PC-3 (cell line): Measurements from ENCODE around the gene TAF1A. TPM values are rescaled to one million over a fixed set of nuclear protein-coding genes. Genes with fewer than 3 reads are reported as not detected.

Experiments
- ATAC-seq: fragments of 200-7000 bp; cut with Tn5 transposase; 2 replicates; pipeline ENCODE4 v1.9.1; 2020; ENCODE audit warnings: mild to moderate bottlenecking, moderate library complexity
- BruUV-seq: library from RNA; stranded (reverse); fragments of 400-500 nt; replicated peaks from 2 replicates; lab custom pipeline; 2021; lab: Mats Ljungman, UMichigan
- CTCF ChIA-PET: fragments of 300-600 bp; sonication (Branson Sonifier 250); formaldehyde crosslinking; loops from one replicate; lab custom pipeline; 2022; ENCODE audit warnings: antibody characterized with exemption; lab: Charles Lee
- POLR2A ChIA-PET: fragments of 300-600 bp; sonication (Branson Sonifier 250); formaldehyde crosslinking; loops from one replicate; lab custom pipeline; 2022; ENCODE audit warnings: antibody characterized with exemption; ENCODE audit not compliant: unreplicated experiment; lab: Charles Lee
- DNase-seq: peaks from one replicate; pipeline ENCODE4 v3.0.0-alpha.2; 2015
- H2AFZ ChIP-seq: fragments of 300-600 bp; sonication (generic); 2 replicates; pipeline ENCODE4 v1.6.0; 2016; ENCODE audit warnings: antibody characterized with exemption, low read length
- H3F3A ChIP-seq: fragments of 300-600 bp; sonication (generic); one replicate; pipeline ENCODE4 v1.6.0; 2017; ENCODE audit warnings: antibody characterized with exemption, low read length, control low read depth, mild to moderate bottlenecking; ENCODE audit not compliant: unreplicated experiment
- H3K27ac ChIP-seq: fragments of 300-600 bp; sonication (generic); 2 replicates; pipeline ENCODE4 v1.5.1; 2016; ENCODE audit warnings: mild to moderate bottlenecking, low read length
- H3K27me3 ChIP-seq: fragments of 300-600 bp; sonication (generic); 2 replicates; pipeline ENCODE4 v1.6.1; 2016; ENCODE audit warnings: low read length, mixed read lengths
- H3K36me3 ChIP-seq: fragments of 300-600 bp; sonication (generic); 2 replicates; pipeline ENCODE4 v1.6.1; 2016; ENCODE audit warnings: low read depth, mixed run types, low read length, mixed read lengths
- H3K4me1 ChIP-seq: fragments of 300-600 bp; sonication (generic); 2 replicates; pipeline ENCODE4 v1.5.1; 2016; ENCODE audit warnings: low read length; ENCODE audit not compliant: insufficient read depth
- H3K4me2 ChIP-seq: fragments of 300-600 bp; sonication (generic); 2 replicates; pipeline ENCODE4 v1.6.0; 2016; ENCODE audit warnings: low read length
- H3K4me3 ChIP-seq: fragments of 300-600 bp; sonication (generic); 2 replicates; pipeline ENCODE4 v1.5.1; 2016; ENCODE audit warnings: mild to moderate bottlenecking, low read length, mixed read lengths
- H3K79me2 ChIP-seq: fragments of 300-600 bp; sonication (generic); 2 replicates; pipeline ENCODE4 v1.6.1; 2017; ENCODE audit warnings: low read length, mixed read lengths
- H3K9ac ChIP-seq: fragments of 300-600 bp; sonication (generic); 2 replicates; pipeline ENCODE4 v1.6.0; 2016; ENCODE audit warnings: mild to moderate bottlenecking, low read length
- H3K9me2 ChIP-seq: fragments of 300-600 bp; sonication (generic); replicated peaks from 2 replicates; pipeline ENCODE4 v1.6.1; 2016; ENCODE audit warnings: mixed run types, low read length, mixed read lengths
- H3K9me3 ChIP-seq: fragments of 300-600 bp; sonication (generic); 2 replicates; pipeline ENCODE4 v1.6.1; 2016; ENCODE audit warnings: low read length, mixed read lengths
- H4K20me1 ChIP-seq: fragments of 300-600 bp; sonication (generic); 2 replicates; pipeline ENCODE4 v1.6.1; 2016; ENCODE audit warnings: low read length, mixed read lengths
- CTCF ChIP-seq: fragments of 300-600 bp; sonication (generic); conservative IDR thresholded peaks from 2 replicates; pipeline ENCODE4 v1.5.1; 2017; ENCODE audit warnings: antibody characterized with exemption, low read depth, mild to moderate bottlenecking, low read length
- EZH2 ChIP-seq: fragments of 300-600 bp; sonication (generic); IDR thresholded peaks from one replicate; pipeline ENCODE4 v1.6.1; 2017; ENCODE audit warnings: antibody characterized with exemption, mild to moderate bottlenecking, low read length; ENCODE audit not compliant: unreplicated experiment
- EZH2phosphoT487 ChIP-seq: fragments of 300-600 bp; sonication (generic); IDR thresholded peaks from 2 replicates; pipeline ENCODE4 v1.6.1; 2018; ENCODE audit warnings: mild to moderate bottlenecking, antibody characterized with exemption, low read length, borderline replicate concordance
- intact Hi-C: fragments of 100-400 bp; cut with micrococcal nuclease; formaldehyde crosslinking; loops from 2 replicates; pipeline ENCODE4 v1.9.0; 2023
- total RNA-seq: library from RNA; depleted of rRNA; stranded (reverse); fragments of >200 nt; gene quantifications from 2 replicates; pipeline ENCODE4 v1.2.3, GENCODE V29; 2014

The TAF1A gene
- total RNA-seq, 1 experiment from 2014 or later: 27.9 TPM

DNA sequence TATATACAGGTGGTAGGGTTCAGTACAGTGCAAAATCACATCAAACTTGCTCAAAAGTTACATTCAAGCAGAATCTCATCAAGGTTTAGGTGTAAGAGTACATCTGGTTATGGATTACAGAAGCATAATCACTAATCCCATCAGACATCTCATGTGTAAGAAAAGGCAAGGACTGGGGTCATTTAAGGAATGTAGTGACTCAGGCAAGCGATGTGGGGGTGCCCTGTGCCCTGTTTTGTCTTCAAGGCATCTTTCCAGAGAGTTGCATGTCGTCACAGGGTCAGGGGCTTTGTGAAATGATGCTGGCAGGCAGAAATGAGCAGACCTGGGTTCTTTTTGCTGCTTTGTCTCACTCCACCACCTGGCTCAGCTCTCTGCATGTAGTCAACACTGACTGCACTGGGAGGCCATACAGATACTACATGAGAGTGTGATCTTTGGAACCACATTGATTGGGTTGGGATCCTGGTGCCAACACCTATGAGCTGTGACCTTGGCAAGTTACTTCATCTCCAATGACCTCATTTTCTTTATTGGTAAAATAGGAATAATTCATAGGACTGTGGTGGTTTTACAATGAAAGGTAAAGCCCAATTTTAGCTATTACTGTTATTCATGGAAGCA, 33.6 kb downstream of the TAF1A start:
- BruUV-seq: no TSS peak
- Histone ChIP-seq H3K27me3 (no peaks in the 10 kb centered on the region), H3K79me2 (no peaks in the 10 kb centered on the region), H3K9ac (no peak overlapping the region), H3F3A (peaks cover 3% of the 10 kb centered on the region), H3K9me3 (no peaks in the 10 kb centered on the region), H3K27ac (no peak overlapping the region), H3K4me1 (peaks cover 9% of the 10 kb centered on the region; the same call in 1 of the 2 replicates), H3K36me3 (peaks cover 47% of the 10 kb centered on the region), H2AFZ (no peak overlapping the region), H4K20me1 (no peaks in the 10 kb centered on the region), H3K9me2 (no peaks in the 10 kb centered on the region), H3K4me2 (no peak overlapping the region), H3K4me3 (no peak overlapping the region)
- ATAC-seq (no peak), DNase-seq (no peak)
- TF ChIP-seq EZH2 (no peak), EZH2phosphoT487 (no peak), CTCF (no peak)
- intact Hi-C loops: no loop called here
- ChIA-PET CTCF (no interaction called here), POLR2A (no interaction called here)

DNA sequence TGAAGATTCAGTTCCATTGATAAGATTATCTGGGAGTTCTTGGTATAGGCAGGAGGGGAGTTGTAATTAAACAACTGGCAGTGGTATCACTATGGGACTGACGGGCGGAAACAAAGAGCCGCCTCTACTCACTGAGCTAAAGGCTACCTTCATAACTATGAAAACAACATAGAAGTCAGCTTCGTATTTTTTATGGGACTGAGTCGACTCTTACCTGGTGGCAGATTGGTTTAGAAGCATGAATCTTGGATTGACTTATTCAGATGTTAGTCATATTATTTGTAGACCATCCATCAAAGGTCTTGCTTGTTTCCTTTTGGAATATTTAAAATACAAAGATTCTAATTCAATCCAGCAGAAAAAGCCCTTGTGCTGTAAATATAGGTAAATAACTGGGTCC, 35.6 kb downstream of the TAF1A start:
- Histone ChIP-seq H3K79me2 (no peaks in the 10 kb centered on the region), H3K27ac (no peak overlapping the region), H3K4me2 (no peak overlapping the region), H3K9me2 (no peaks in the 10 kb centered on the region), H2AFZ (no peak overlapping the region), H3K27me3 (no peaks in the 10 kb centered on the region), H4K20me1 (no peaks in the 10 kb centered on the region), H3F3A (peaks cover 3% of the 10 kb centered on the region), H3K36me3 (peaks cover 28% of the 10 kb centered on the region), H3K4me3 (no peak overlapping the region), H3K4me1 (peaks cover 9% of the 10 kb centered on the region; the same call in 1 of the 2 replicates), H3K9me3 (no peaks in the 10 kb centered on the region), H3K9ac (no peak overlapping the region)
- intact Hi-C loops: no loop called here
- peak; percentile 54 for DNase-seq
- TF ChIP-seq CTCF (no peak), EZH2 (no peak), EZH2phosphoT487 (no peak)
- ChIA-PET POLR2A (interaction anchor here (0.5 to 0.6 kb wide), 2 partner anchors 12 to 37 kb away, joined by 4 to 12 read pairs; no protein-coding TSS in a partner anchor), CTCF (interaction anchor here (0.6 kb wide), 1 partner anchor 80 kb away, joined by 3 read pairs; no protein-coding TSS in a partner anchor)
- no TSS peak for BruUV-seq
- peak; percentile 70 for ATAC-seq

DNA sequence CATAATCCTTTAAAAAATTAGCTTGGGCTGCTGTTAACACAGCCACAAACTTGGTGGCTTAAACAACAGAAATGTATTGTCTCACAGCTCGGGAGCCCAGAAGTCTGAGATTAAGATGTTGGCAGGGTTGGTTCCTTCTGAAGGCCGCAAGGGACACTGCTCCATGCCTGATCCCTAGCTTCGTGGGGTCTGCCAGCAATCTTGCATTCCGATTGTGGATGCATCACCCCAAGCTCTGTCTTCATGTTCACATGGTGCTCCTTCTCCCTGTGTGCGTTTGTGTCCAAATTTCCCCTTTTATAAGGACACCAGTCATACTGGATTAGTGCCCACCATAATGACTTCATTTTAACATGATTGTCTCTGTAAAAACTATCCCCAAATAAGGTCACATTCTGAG, 36.9 kb downstream of the TAF1A start:
- Histone ChIP-seq H3K27ac (no peak overlapping the region), H3K4me1 (peaks cover 15% of the 10 kb centered on the region), H3K27me3 (no peaks in the 10 kb centered on the region), H3K36me3 (peaks cover 21% of the 10 kb centered on the region), H2AFZ (no peak overlapping the region), H3F3A (peaks cover 3% of the 10 kb centered on the region), H3K9me3 (no peaks in the 10 kb centered on the region), H3K79me2 (no peaks in the 10 kb centered on the region), H3K9me2 (no peaks in the 10 kb centered on the region), H3K4me2 (no peak overlapping the region), H4K20me1 (no peaks in the 10 kb centered on the region), H3K4me3 (no peak overlapping the region), H3K9ac (no peak overlapping the region)
- TF ChIP-seq EZH2 (no peak), EZH2phosphoT487 (no peak), CTCF (no peak)
- CTCF ChIA-PET: no interaction called here
- intact Hi-C loops: no loop called here
- BruUV-seq: no TSS peak
- ATAC-seq (no peak), DNase-seq (no peak)
- POLR2A ChIA-PET: no interaction called here
